IMR-90 (cell line): ENCODE results near the gene SLIT3. TPM values are rescaled to one million over a fixed set of nuclear protein-coding genes. Genes with fewer than 3 reads are reported as not detected.

Source experiments
- ATAC-seq: fragments of 200-7000 bp; cut with Tn5 transposase; 2 replicates; pipeline ENCODE4 v1.9.1; 2020; ENCODE audit warnings: low read depth, mild to moderate bottlenecking, moderate library complexity
- BruUV-seq: library from RNA; stranded (reverse); fragments of 400-500 nt; replicated peaks from 2 replicates; lab custom pipeline; 2021; lab: Mats Ljungman, UMichigan
- CTCF ChIA-PET: fragments of 300-600 bp; formaldehyde crosslinking; extraction: SDS; loops from one replicate; lab custom pipeline; 2021; ENCODE audit warnings: antibody characterized with exemption; lab: Yijun Ruan, JAX
- POLR2A ChIA-PET: fragments of 300-600 bp; sonication (Branson Sonifier 250); formaldehyde crosslinking; loops from one replicate; lab custom pipeline; 2022; ENCODE audit warnings: antibody characterized with exemption; ENCODE audit not compliant: unreplicated experiment; lab: Charles Lee
- DNase-seq: peaks from one replicate; pipeline ENCODE4 v3.0.0; 2013
- H2AFZ ChIP-seq: replicated peaks from 2 replicates; pipeline ENCODE3; 2013; ENCODE audit warnings: low read length, mild to moderate bottlenecking; ENCODE audit not compliant: poor library complexity
- H2AK5ac ChIP-seq: 2 replicates; pipeline ENCODE4 v1.6.1; 2013; ENCODE audit warnings: low read depth, low read length, inconsistent platforms
- H2AK9ac ChIP-seq: replicated peaks from 2 replicates; pipeline ENCODE3; 2013; ENCODE audit warnings: mild to moderate bottlenecking, low read depth, low read length, moderate library complexity; ENCODE audit not compliant: poor library complexity
- H2BK120ac ChIP-seq: 2 replicates; pipeline ENCODE4 v1.6.1; 2013; ENCODE audit warnings: low read depth, low read length, inconsistent platforms
- H2BK15ac ChIP-seq: 3 replicates; pipeline ENCODE4 v1.6.1; 2013; ENCODE audit warnings: low read depth, low read length, inconsistent platforms
- H2BK20ac ChIP-seq: 2 replicates; pipeline ENCODE4 v1.6.1; 2013; ENCODE audit warnings: low read depth, mild to moderate bottlenecking, inconsistent platforms, low read length, moderate library complexity
- H2BK5ac ChIP-seq: 2 replicates; pipeline ENCODE4 v1.6.1; 2013; ENCODE audit warnings: mild to moderate bottlenecking, low read depth, low read length, inconsistent platforms; ENCODE audit not compliant: poor library complexity, severe bottlenecking
- H3K14ac ChIP-seq: replicated peaks from 2 replicates; pipeline ENCODE4 v1.6.1; 2013; ENCODE audit warnings: low read depth, low read length, inconsistent platforms
- H3K18ac ChIP-seq: 2 replicates; pipeline ENCODE4 v1.6.1; 2013; ENCODE audit warnings: low read depth, low read length, control low read depth
- H3K23ac ChIP-seq: 2 replicates; pipeline ENCODE4 v1.6.1; 2013; ENCODE audit warnings: low read depth, low read length, inconsistent platforms
- H3K27ac ChIP-seq: 2 replicates; pipeline ENCODE4 v1.5.1; 2013; ENCODE audit warnings: mild to moderate bottlenecking, control low read depth, low read length; ENCODE audit not compliant: insufficient read depth
- H3K27me3 ChIP-seq: 2 replicates; pipeline ENCODE4 v1.6.1; 2013; ENCODE audit warnings: low read length; ENCODE audit not compliant: control insufficient read depth, insufficient read depth
- H3K36me3 ChIP-seq: 2 replicates; pipeline ENCODE4 v1.6.1; 2013; ENCODE audit warnings: low read length, mixed read lengths; ENCODE audit not compliant: control insufficient read depth, insufficient read depth
- H3K4ac ChIP-seq: 2 replicates; pipeline ENCODE4 v1.6.1; 2013; ENCODE audit warnings: low read depth, low read length, inconsistent platforms
- H3K4me1 ChIP-seq: 2 replicates; pipeline ENCODE4 v1.6.1; 2013; ENCODE audit warnings: low read length, mixed read lengths; ENCODE audit not compliant: control insufficient read depth, insufficient read depth
- H3K4me2 ChIP-seq: 2 replicates; pipeline ENCODE4 v1.6.1; 2013; ENCODE audit warnings: low read depth, mild to moderate bottlenecking, control low read depth, low read length, moderate library complexity
- H3K4me3 ChIP-seq: 2 replicates; pipeline ENCODE4 v1.5.1; 2013; ENCODE audit warnings: low read depth, mild to moderate bottlenecking, control low read depth, low read length, moderate library complexity; ENCODE audit not compliant: insufficient read depth
- H3K56ac ChIP-seq: 2 replicates; pipeline ENCODE4 v1.6.1; 2013; ENCODE audit warnings: low read length, inconsistent platforms; ENCODE audit not compliant: insufficient read depth; ENCODE audit errors: extremely low read depth
- H3K79me1 ChIP-seq, 2 experiments: 2 replicates each; pipeline ENCODE4 v1.6.1; 2013; ENCODE audit warnings: low read length in 2 of 2, inconsistent platforms in 1 of 2, low read depth in 1 of 2
- H3K9ac ChIP-seq: 2 replicates; pipeline ENCODE4 v1.6.1; 2013; ENCODE audit warnings: low read depth, low read length, control low read depth
- H3K9me1 ChIP-seq: 2 replicates; pipeline ENCODE4 v1.6.1; 2013; ENCODE audit warnings: low read length, inconsistent platforms; ENCODE audit not compliant: insufficient read depth
- H3K9me3 ChIP-seq: 2 replicates; pipeline ENCODE4 v1.6.1; 2013; ENCODE audit warnings: low read length; ENCODE audit not compliant: control insufficient read depth, insufficient read depth
- H4K20me1 ChIP-seq: 2 replicates; pipeline ENCODE4 v1.6.1; 2013; ENCODE audit warnings: low read length, inconsistent platforms; ENCODE audit not compliant: insufficient read depth
- H4K5ac ChIP-seq: 2 replicates; pipeline ENCODE4 v1.6.1; 2013; ENCODE audit warnings: mild to moderate bottlenecking, low read depth, low read length, control low read depth
- H4K8ac ChIP-seq, 2 experiments: 2 replicates each; pipeline ENCODE4 v1.6.1; 2013; ENCODE audit warnings: low read depth in 2 of 2, low read length in 2 of 2, control low read depth in 1 of 2, inconsistent platforms in 1 of 2
- H4K91ac ChIP-seq: 2 replicates; pipeline ENCODE4 v1.6.1; 2013; ENCODE audit warnings: low read depth, low read length, inconsistent platforms; ENCODE audit not compliant: insufficient read depth
- CHD1 ChIP-seq: IDR thresholded peaks from 2 replicates; pipeline ENCODE4 v1.6.1; 2012; ENCODE audit warnings: low read depth, low read length, improper control_type of control experiment
- CTCF ChIP-seq: conservative IDR thresholded peaks from 2 replicates; pipeline ENCODE4 v1.5.1; 2012; ENCODE audit warnings: mild to moderate bottlenecking, low read depth, low read length, improper control_type of control experiment
- ELK1 ChIP-seq: fragments of 150-350 bp; IDR thresholded peaks from 2 replicates; pipeline ENCODE4 v1.6.1; 2016; ENCODE audit warnings: low read depth, mild to moderate bottlenecking, low read length, moderate library complexity, borderline replicate concordance
- FOS ChIP-seq: fragments of 150-350 bp; IDR thresholded peaks from 2 replicates; pipeline ENCODE4 v1.6.1; 2016; ENCODE audit warnings: low read depth, low read length
- MXI1 ChIP-seq: IDR thresholded peaks from 2 replicates; pipeline ENCODE4 v1.6.1; 2012; ENCODE audit warnings: low read depth, mild to moderate bottlenecking, low read length, moderate library complexity, borderline replicate concordance
- NFE2L2 ChIP-seq: fragments of 150-350 bp; IDR thresholded peaks from 2 replicates; pipeline ENCODE4 v1.6.1; 2016; ENCODE audit warnings: low read depth, mild to moderate bottlenecking, low read length
- RAD21 ChIP-seq: IDR thresholded peaks from 2 replicates; pipeline ENCODE4 v1.6.1; 2012; ENCODE audit warnings: low read length, improper control_type of control experiment
- SMC3 ChIP-seq: fragments of 150-350 bp; IDR thresholded peaks from 2 replicates; pipeline ENCODE4 v1.6.1; 2016; ENCODE audit warnings: low read depth, mild to moderate bottlenecking, antibody characterized with exemption, low read length, moderate library complexity
- WGBS, 2 experiments: methylation state at CpG; one replicate each; pipeline versions ENCODE4 v1.1.5 to v1.1.7; 2013; ENCODE audit warnings: missing lambda C conversion rate in 2 of 2; ENCODE audit not compliant: insufficient read length in 1 of 2; ENCODE audit errors: extremely low coverage in 2 of 2; 5-methylcytosine and 5-hydroxymethylcytosine counted together
- dilution Hi-C: fragments of 300-500 bp; cut with HindIII; formaldehyde crosslinking; loops from one replicate; pipeline ENCODE4 v1.14.3; 2018; ENCODE audit warnings: low sequenced_read_pairs; ENCODE audit not compliant: unreplicated experiment
- in situ Hi-C: fragments of 300-500 bp; cut with MboI; formaldehyde crosslinking; loops from 3 replicates; pipeline ENCODE4 v1.14.3; 2019; ENCODE audit warnings: low sequenced_read_pairs, inconsistent platforms, mixed read lengths
- intact Hi-C: fragments of 100-400 bp; cut with micrococcal nuclease; formaldehyde crosslinking; loops from 2 replicates; pipeline ENCODE4 v1.10.0; 2022
- polyA plus RNA-seq, 3 experiments: library from polyadenylated mRNA; depleted of rRNA; stranded (reverse); fragments of >200 nt; gene quantifications; 2 replicates each; pipeline ENCODE4 v1.2.3, GENCODE V29; 2012; ENCODE audit warnings: low replicate concordance in 1 of 3
- total RNA-seq: library from RNA; depleted of rRNA; stranded (reverse); fragments of >200 nt; gene quantifications from 2 replicates; pipeline ENCODE4 v1.2.3, GENCODE V29; 2012

Gene SLIT3
- total and polyA plus RNA-seq, 2 of the 4 experiments (the other 2 are of a cell fraction): 0.18 to 0.50 TPM

GRCh38 chr5:169295306-169295705, 5.6 kb downstream of the SLIT3 start:
- H3K27me3 ChIP-seq: peaks cover 15% of the 10 kb centered on the region
- H3K4me2 ChIP-seq: no peak overlapping the region
- H3K36me3 ChIP-seq: no peaks in the 10 kb centered on the region
- H3K14ac ChIP-seq: no peak overlapping the region
- no peak overlapping the region for H3K9ac ChIP-seq
- H3K4me3 ChIP-seq: no peak overlapping the region
- H3K23ac ChIP-seq: no peak overlapping the region
- dilution Hi-C loops: no loop called here
- no peaks in the 10 kb centered on the region for H3K79me1 ChIP-seq
- H3K9me3 ChIP-seq: no peaks in the 10 kb centered on the region
- TF ChIP-seq NFE2L2 (no peak), RAD21 (no peak), MXI1 (no peak), FOS (no peak), CHD1 (no peak), ELK1 (no peak), SMC3 (no peak), CTCF (no peak)
- WGBS, 2 experiments: 100% methylated on average over 3 of the region's 8 CpGs; no CpG with 5 or more reads in 1 of the 2 experiments
- H3K56ac ChIP-seq: no peak overlapping the region
- H4K8ac ChIP-seq: no peak overlapping the region
- ATAC-seq (no peak), DNase-seq (no peak)
- H3K9me1 ChIP-seq: no peaks in the 10 kb centered on the region
- no peak overlapping the region for H2BK15ac ChIP-seq
- no peak overlapping the region for H2BK20ac ChIP-seq
- H2AK5ac ChIP-seq: no peak overlapping the region
- H4K20me1 ChIP-seq: no peaks in the 10 kb centered on the region
- POLR2A ChIA-PET: no interaction called here
- no peak overlapping the region for H2AK9ac ChIP-seq
- no peak overlapping the region for H2AFZ ChIP-seq
- no peak overlapping the region for H3K4ac ChIP-seq
- in situ Hi-C loops: loop anchor here (25.0 kb wide), 1 partner anchor 1033 kb away; no protein-coding TSS in a partner anchor
- no TSS peak for BruUV-seq
- no peak overlapping the region for H4K91ac ChIP-seq
- H4K5ac ChIP-seq: no peak overlapping the region
- no peak overlapping the region for H3K18ac ChIP-seq
- H2BK120ac ChIP-seq: no peak overlapping the region
- intact Hi-C loops: no loop called here
- CTCF ChIA-PET: interaction anchor here (0.8 kb wide), 1 partner anchor 345 kb away, joined by 3 read pairs; no protein-coding TSS in a partner anchor
- H3K4me1 ChIP-seq: no peaks in the 10 kb centered on the region
- H2BK5ac ChIP-seq: no peak overlapping the region
- no peak overlapping the region for H3K27ac ChIP-seq
